ENCODE measurements around the gene PALM2AKAP2. TPM values are rescaled to one million over a fixed set of nuclear protein-coding genes. Genes with fewer than 3 reads are reported as not detected.

Gene PALM2AKAP2
- total and polyA plus RNA-seq, 10 donors, result 0.03 to 1.7 (median 1.2) TPM; not detected in 5

DNA sequence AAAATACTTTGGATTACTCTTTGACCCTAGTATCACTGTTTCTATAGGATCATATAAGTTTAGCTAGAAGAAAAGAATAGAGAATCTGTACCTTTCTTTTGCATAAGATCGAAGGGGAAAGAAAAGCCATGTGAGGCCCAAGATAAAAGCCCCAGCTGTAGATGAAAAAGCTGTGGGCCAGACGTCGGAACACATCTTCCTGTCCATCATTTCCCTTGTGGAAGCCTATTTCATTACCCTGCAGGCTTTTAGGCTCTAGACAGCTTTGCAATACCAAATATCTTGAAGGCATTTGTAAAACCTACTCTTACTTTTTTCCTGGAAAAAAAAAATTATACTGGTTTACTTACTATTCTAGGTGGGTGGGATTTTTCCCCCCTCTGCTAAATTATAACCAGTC is 10.0 kb downstream of the PALM2AKAP2 start:
- no peak for TF ChIP-seq POLR2A (IDR thresholded peaks at IDR 0.05)
- TF ChIP-seq, protein P1, sequence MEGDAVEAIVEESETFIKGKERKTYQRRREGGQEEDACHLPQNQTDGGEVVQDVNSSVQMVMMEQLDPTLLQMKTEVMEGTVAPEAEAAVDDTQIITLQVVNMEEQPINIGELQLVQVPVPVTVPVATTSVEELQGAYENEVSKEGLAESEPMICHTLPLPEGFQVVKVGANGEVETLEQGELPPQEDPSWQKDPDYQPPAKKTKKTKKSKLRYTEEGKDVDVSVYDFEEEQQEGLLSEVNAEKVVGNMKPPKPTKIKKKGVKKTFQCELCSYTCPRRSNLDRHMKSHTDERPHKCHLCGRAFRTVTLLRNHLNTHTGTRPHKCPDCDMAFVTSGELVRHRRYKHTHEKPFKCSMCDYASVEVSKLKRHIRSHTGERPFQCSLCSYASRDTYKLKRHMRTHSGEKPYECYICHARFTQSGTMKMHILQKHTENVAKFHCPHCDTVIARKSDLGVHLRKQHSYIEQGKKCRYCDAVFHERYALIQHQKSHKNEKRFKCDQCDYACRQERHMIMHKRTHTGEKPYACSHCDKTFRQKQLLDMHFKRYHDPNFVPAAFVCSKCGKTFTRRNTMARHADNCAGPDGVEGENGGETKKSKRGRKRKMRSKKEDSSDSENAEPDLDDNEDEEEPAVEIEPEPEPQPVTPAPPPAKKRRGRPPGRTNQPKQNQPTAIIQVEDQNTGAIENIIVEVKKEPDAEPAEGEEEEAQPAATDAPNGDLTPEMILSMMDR (IDR thresholded peaks at IDR 0.05 in 8 of 11, conservative IDR thresholded peaks at IDR 0.05 in 3 of 11), result no peak
- TF ChIP-seq POLR2AphosphoS5 (IDR thresholded peaks at IDR 0.05), result no peak
- WGBS, 5 donors, result 49 to 64% (median 59%) methylated on average over 3 of the region's 3 CpGs
- no peaks in the 10 kb centered on the region for H3K9me3 ChIP-seq
- H3K4me1 ChIP-seq, result no peaks in the 10 kb centered on the region
- no peak for DNase-seq
- H3K27ac ChIP-seq, result no peak overlapping the region
- intact Hi-C loops (cut with DNase I; ENCODE audit: low total_unique reads), result no loop called here
- no peak overlapping the region for H3K4me3 ChIP-seq
- no peaks in the 10 kb centered on the region for H3K27me3 ChIP-seq (replicated peaks in 1 of 7)
- no peaks in the 10 kb centered on the region for H3K36me3 ChIP-seq

DNA sequence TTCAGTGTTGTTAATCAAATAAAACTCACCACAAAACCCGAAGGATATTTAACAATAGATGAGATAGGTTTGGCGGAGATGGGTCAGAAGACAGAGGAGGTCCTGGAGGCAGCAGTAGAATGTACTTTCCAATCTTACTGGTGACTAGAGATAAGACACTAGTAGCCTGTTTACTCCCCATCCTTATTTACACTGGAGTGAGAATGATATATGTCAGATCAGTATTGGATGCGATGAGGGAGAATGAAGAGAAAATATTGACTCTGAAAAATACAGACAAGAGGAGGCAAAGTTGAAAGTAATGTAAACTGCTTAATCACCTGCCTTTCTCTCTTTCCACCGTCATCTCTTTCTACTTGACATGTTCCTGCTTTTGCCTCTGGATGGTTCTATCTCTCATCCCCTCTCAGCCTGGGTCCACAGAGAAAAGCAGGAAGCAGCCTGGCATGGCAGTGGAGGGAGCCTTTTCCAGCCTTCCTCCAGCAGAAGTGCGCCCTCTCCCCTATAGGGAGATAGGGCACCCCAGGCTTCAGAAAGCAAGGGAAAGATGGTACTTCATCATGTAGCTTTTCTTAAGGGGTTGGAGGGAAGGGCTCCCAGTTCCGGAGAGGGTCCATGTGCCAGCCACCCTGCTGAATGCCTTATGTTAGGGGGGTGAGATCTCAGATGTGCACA is 11.1 kb downstream of the PALM2AKAP2 start:
- intact Hi-C loops (cut with DNase I; ENCODE audit: low total_unique reads), result no loop called here
- no peak overlapping the region for H3K4me3 ChIP-seq
- H3K4me1 ChIP-seq, result no peaks in the 10 kb centered on the region
- WGBS, 5 donors, result 83 to 94% (median 91%) methylated on average over 6 of the region's 6 CpGs
- TF ChIP-seq POLR2AphosphoS5 (IDR thresholded peaks at IDR 0.05) (no peak), POLR2A (IDR thresholded peaks at IDR 0.05) (no peak)
- TF ChIP-seq, protein P1 (IDR thresholded peaks at IDR 0.05 in 8 of 11, conservative IDR thresholded peaks at IDR 0.05 in 3 of 11), result no peak
- H3K36me3 ChIP-seq, result no peaks in the 10 kb centered on the region
- no peak for DNase-seq
- no peak overlapping the region for H3K27ac ChIP-seq
- H3K9me3 ChIP-seq, result no peaks in the 10 kb centered on the region
- no peaks in the 10 kb centered on the region for H3K27me3 ChIP-seq (replicated peaks in 1 of 7)

DNA sequence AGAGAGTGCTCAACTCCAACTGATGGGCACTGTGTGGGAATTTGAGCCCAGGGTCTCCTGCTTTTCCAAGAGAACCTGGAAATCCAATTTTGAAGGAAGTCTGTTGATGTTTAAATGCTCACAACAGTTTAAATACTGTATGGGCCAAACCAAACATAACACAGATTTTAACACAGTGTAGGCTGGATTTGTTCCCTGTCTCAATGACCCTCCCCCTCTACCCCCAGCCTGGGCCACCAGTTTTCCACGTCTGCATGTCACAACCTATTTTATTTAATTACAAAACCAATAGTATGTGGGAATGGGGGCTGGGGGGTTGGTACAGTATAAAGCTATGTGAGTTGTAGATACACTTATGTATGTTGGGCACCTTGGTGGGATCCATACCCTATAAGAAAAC is 11.7 kb downstream of the PALM2AKAP2 start:
- Histone ChIP-seq H3K36me3 (no peaks in the 10 kb centered on the region), H3K27ac (no peak overlapping the region), H3K4me1 (no peaks in the 10 kb centered on the region), H3K9me3 (no peaks in the 10 kb centered on the region), H3K27me3 (replicated peaks in 1 of 7) (no peaks in the 10 kb centered on the region), H3K4me3 (no peak overlapping the region)
- no peak for DNase-seq
- no peak for TF ChIP-seq POLR2A (IDR thresholded peaks at IDR 0.05)
- TF ChIP-seq POLR2AphosphoS5 (IDR thresholded peaks at IDR 0.05), result no peak
- TF ChIP-seq, protein P1 (IDR thresholded peaks at IDR 0.05 in 8 of 11, conservative IDR thresholded peaks at IDR 0.05 in 3 of 11), result no peak
- intact Hi-C loops (cut with DNase I; ENCODE audit: low total_unique reads), result no loop called here
- WGBS, 5 donors, result 58 to 76% (median 65%) methylated on average over 1 of the region's 1 CpG

DNA sequence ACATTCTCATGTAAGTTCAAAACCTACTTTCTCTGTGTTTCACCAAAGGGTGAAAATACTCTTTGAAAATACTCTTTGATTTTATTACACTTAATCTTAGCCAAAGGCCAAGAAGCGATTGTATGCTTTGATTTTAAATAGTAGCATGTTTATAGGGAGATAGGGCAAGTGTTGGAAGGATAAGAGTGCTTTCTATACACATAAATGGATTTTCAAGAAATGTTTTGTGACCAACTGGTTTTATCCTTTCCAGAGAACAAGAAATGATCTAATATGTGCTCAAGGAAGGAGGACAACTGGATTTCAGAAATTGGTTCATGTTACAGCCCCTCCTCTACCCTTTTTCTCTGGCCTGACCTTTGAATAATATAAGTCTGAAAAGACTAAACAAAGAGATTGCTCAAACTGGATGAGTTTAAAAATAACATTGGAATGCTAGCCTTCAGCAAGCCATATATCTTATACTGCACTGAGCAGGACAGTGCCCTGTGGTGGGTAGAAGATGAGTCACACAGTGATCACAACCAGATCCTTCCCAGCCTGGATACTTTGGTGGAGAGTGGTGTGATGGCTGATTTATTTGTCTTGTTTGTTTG is 13.1 kb downstream of the PALM2AKAP2 start:
- TF ChIP-seq POLR2A (IDR thresholded peaks at IDR 0.05) (no peak), POLR2AphosphoS5 (IDR thresholded peaks at IDR 0.05) (no peak)
- TF ChIP-seq, protein P1 (IDR thresholded peaks at IDR 0.05 in 8 of 11, conservative IDR thresholded peaks at IDR 0.05 in 3 of 11), result no peak
- Histone ChIP-seq H3K36me3 (no peaks in the 10 kb centered on the region), H3K4me1 (no peaks in the 10 kb centered on the region), H3K4me3 (no peak overlapping the region), H3K27ac (no peak overlapping the region), H3K27me3 (replicated peaks in 1 of 7) (no peaks in the 10 kb centered on the region), H3K9me3 (no peaks in the 10 kb centered on the region)
- DNase-seq, result no peak
- WGBS, 5 donors, result 67 to 82% (median 80%) methylated on average over 1 of the region's 1 CpG
- intact Hi-C loops (cut with DNase I; ENCODE audit: low total_unique reads), result no loop called here

Measured in spleen (tissue), 11 donors.